Measurements from ENCODE around the gene ZNF318.
"Not testable (repeated sequence)": the region's sequence is repeated elsewhere in the genome, so short reads cannot be mapped to it uniquely, and the experiment has no call there.

ZNF318 gene

GRCh38 chr6:43361269-43361668 is 8.2 kb downstream of the ZNF318 start:
- no peak overlapping the region for H3K27ac ChIP-seq (ENCODE audit: insufficient read depth in 1 of 2, low read depth in 1 of 2, low read length in 2 of 2, poor library complexity in 1 of 2, severe bottlenecking in 2 of 2)
- no peaks in the 10 kb centered on the region for H3K9me3 ChIP-seq (ENCODE audit: control extremely low read depth in 1 of 5, control insufficient read depth in 4 of 5, insufficient read depth in 2 of 5, low read depth in 1 of 5, low read length in 4 of 5)
- H3K27me3 ChIP-seq (replicated peaks in 2 of 5; ENCODE audit: control insufficient read depth in 4 of 5, insufficient read depth in 5 of 5, low read length in 4 of 5) = no peaks in the 10 kb centered on the region
- WGBS (ENCODE audit: insufficient coverage) = no CpG with 5 or more reads among the region's 2 CpGs
- no peak overlapping the region for H3K4me3 ChIP-seq (ENCODE audit: control insufficient read depth in 1 of 7, extremely low read depth in 1 of 7, insufficient read depth in 4 of 7, low read depth in 2 of 7, low read length in 6 of 7)
- H3K36me3 ChIP-seq (ENCODE audit: control insufficient read depth in 4 of 4, insufficient read depth in 4 of 4, low read length in 3 of 4) = peaks cover 10 to 47% (median 30%) of the 10 kb centered on the region in 4 experiments
- H3K4me1 ChIP-seq (ENCODE audit: control extremely low read depth in 1 of 4, control insufficient read depth in 4 of 4, insufficient read depth in 4 of 4, low read length in 3 of 4) = no peaks in the 10 kb centered on the region
- ChIA-PET POLR2A (no interaction called here), CTCF (interaction anchor here (0.6 to 1.2 kb wide), 6 partner anchors 14 to 147 kb away, joined by 3 to 6 read pairs (median 4); no protein-coding TSS in a partner anchor)
- no peak for DNase-seq

- no peaks in the 10 kb centered on the region for H3K4me1 ChIP-seq (ENCODE audit: control extremely low read depth in 1 of 4, control insufficient read depth in 4 of 4, insufficient read depth in 4 of 4, low read length in 3 of 4)
- ChIA-PET POLR2A (no interaction called here), CTCF (interaction anchor here (1.0 to 5.7 kb wide), 4 partner anchors 8 to 52 kb away, joined by 3 to 33 read pairs (median 4); partner anchors contain the start of gene CRIP3)
- no peak for DNase-seq
- H3K27ac ChIP-seq (ENCODE audit: insufficient read depth in 1 of 2, low read depth in 1 of 2, low read length in 2 of 2, poor library complexity in 1 of 2, severe bottlenecking in 2 of 2) = no peak overlapping the region
- no peak overlapping the region for H3K4me3 ChIP-seq (ENCODE audit: control insufficient read depth in 1 of 7, extremely low read depth in 1 of 7, insufficient read depth in 4 of 7, low read depth in 2 of 7, low read length in 6 of 7)
- H3K27me3 ChIP-seq (replicated peaks in 2 of 5; ENCODE audit: control insufficient read depth in 4 of 5, insufficient read depth in 5 of 5, low read length in 4 of 5) = no peaks in the 10 kb centered on the region
- H3K9me3 ChIP-seq (ENCODE audit: control extremely low read depth in 1 of 5, control insufficient read depth in 4 of 5, insufficient read depth in 2 of 5, low read depth in 1 of 5, low read length in 4 of 5) = no peaks in the 10 kb centered on the region
- 100% methylated on average over 1 of the region's 1 CpG for WGBS (ENCODE audit: insufficient coverage)
- H3K36me3 ChIP-seq (ENCODE audit: control insufficient read depth in 4 of 4, insufficient read depth in 4 of 4, low read length in 3 of 4) = peaks cover 21 to 51% (median 37%) of the 10 kb centered on the region in 4 experiments
Observed at GRCh38 chr6:43359831-43360230, 9.6 kb downstream of the ZNF318 start.

- Histone ChIP-seq H3K27ac (ENCODE audit: insufficient read depth in 1 of 2, low read depth in 1 of 2, low read length in 2 of 2, poor library complexity in 1 of 2, severe bottlenecking in 2 of 2) (no peak overlapping the region), H3K36me3 (ENCODE audit: control insufficient read depth in 4 of 4, insufficient read depth in 4 of 4, low read length in 3 of 4) (peaks cover 25 to 52% (median 39%) of the 10 kb centered on the region in 4 experiments), H3K27me3 (replicated peaks in 2 of 5; ENCODE audit: control insufficient read depth in 4 of 5, insufficient read depth in 5 of 5, low read length in 4 of 5) (no peaks in the 10 kb centered on the region), H3K4me3 (ENCODE audit: control insufficient read depth in 1 of 7, extremely low read depth in 1 of 7, insufficient read depth in 4 of 7, low read depth in 2 of 7, low read length in 6 of 7) (no peak overlapping the region), H3K4me1 (ENCODE audit: control extremely low read depth in 1 of 4, control insufficient read depth in 4 of 4, insufficient read depth in 4 of 4, low read length in 3 of 4) (no peaks in the 10 kb centered on the region), H3K9me3 (ENCODE audit: control extremely low read depth in 1 of 5, control insufficient read depth in 4 of 5, insufficient read depth in 2 of 5, low read depth in 1 of 5, low read length in 4 of 5) (no peaks in the 10 kb centered on the region)
- no peak for DNase-seq
- ChIA-PET CTCF (interaction anchor here (1.0 to 5.7 kb wide), 4 partner anchors 8 to 51 kb away, joined by 3 to 33 read pairs (median 4); partner anchors contain the start of gene CRIP3), POLR2A (no interaction called here)
Observed at GRCh38 chr6:43359381-43359780, 10.1 kb downstream of the ZNF318 start.

GRCh38 chr6:43355862-43356590 is 13.4 kb downstream of the ZNF318 start:
- H3K27me3 ChIP-seq (replicated peaks in 2 of 5; ENCODE audit: control insufficient read depth in 4 of 5, insufficient read depth in 5 of 5, low read length in 4 of 5) = no peaks in the 10 kb centered on the region
- DNase-seq = peak; percentile 19 to 60 (median 53)
- H3K36me3 ChIP-seq (ENCODE audit: control insufficient read depth in 4 of 4, insufficient read depth in 4 of 4, low read length in 3 of 4) = peaks cover 30 to 39% (median 34%) of the 10 kb centered on the region in 4 experiments

GRCh38 chr6:43351951-43352350 is 17.5 kb downstream of the ZNF318 start:
- peaks cover 27 to 43% (median 34%) of the 10 kb centered on the region in 4 experiments for H3K36me3 ChIP-seq (ENCODE audit: control insufficient read depth in 4 of 4, insufficient read depth in 4 of 4, low read length in 3 of 4)
- CTCF ChIA-PET = interaction anchor here (0.9 to 1.2 kb wide), 2 partner anchors 8 to 16 kb away, joined by 3 read pairs; no protein-coding TSS in a partner anchor
- POLR2A ChIA-PET; H3K9me3 ChIP-seq (ENCODE audit: control extremely low read depth in 1 of 5, control insufficient read depth in 4 of 5, insufficient read depth in 2 of 5, low read depth in 1 of 5, low read length in 4 of 5); DNase-seq; H3K27me3 ChIP-seq (replicated peaks in 2 of 5; ENCODE audit: control insufficient read depth in 4 of 5, insufficient read depth in 5 of 5, low read length in 4 of 5); H3K4me3 ChIP-seq (ENCODE audit: control insufficient read depth in 1 of 7, extremely low read depth in 1 of 7, insufficient read depth in 4 of 7, low read depth in 2 of 7, low read length in 6 of 7); H3K4me1 ChIP-seq (ENCODE audit: control extremely low read depth in 1 of 4, control insufficient read depth in 4 of 4, insufficient read depth in 4 of 4, low read length in 3 of 4); H3K27ac ChIP-seq (ENCODE audit: insufficient read depth in 1 of 2, low read depth in 1 of 2, low read length in 2 of 2, poor library complexity in 1 of 2, severe bottlenecking in 2 of 2): not testable (repeated sequence)
- 100% methylated on average over 5 of the region's 5 CpGs for WGBS (ENCODE audit: insufficient coverage)

More at GRCh38 chr6:43355862-43356590, 13.4 kb downstream of the ZNF318 start:
- no peaks in the 10 kb centered on the region for H3K4me1 ChIP-seq (ENCODE audit: control extremely low read depth in 1 of 4, control insufficient read depth in 4 of 4, insufficient read depth in 4 of 4, low read length in 3 of 4)
- no peaks in the 10 kb centered on the region for H3K9me3 ChIP-seq (ENCODE audit: control extremely low read depth in 1 of 5, control insufficient read depth in 4 of 5, insufficient read depth in 2 of 5, low read depth in 1 of 5, low read length in 4 of 5)
- POLR2A ChIA-PET = no interaction called here
- WGBS (ENCODE audit: insufficient coverage) = 100% methylated on average over 1 of the region's 2 CpGs
- CTCF ChIA-PET = interaction anchor here (1.0 to 5.7 kb wide), 9 partner anchors 11 to 127 kb away, joined by 3 to 33 read pairs (median 5); partner anchors contain the start of gene DNPH1
- no peak overlapping the region for H3K27ac ChIP-seq (ENCODE audit: insufficient read depth in 1 of 2, low read depth in 1 of 2, low read length in 2 of 2, poor library complexity in 1 of 2, severe bottlenecking in 2 of 2)
- H3K4me3 ChIP-seq (ENCODE audit: control insufficient read depth in 1 of 7, extremely low read depth in 1 of 7, insufficient read depth in 4 of 7, low read depth in 2 of 7, low read length in 6 of 7) = no peak overlapping the region

- POLR2A ChIA-PET = no interaction called here
Observed at GRCh38 chr6:43347444-43347843, 22.0 kb downstream of the ZNF318 start.

GRCh38 chr6:43347021-43347420 is 22.4 kb downstream of the ZNF318 start:
- 97% methylated on average over 3 of the region's 3 CpGs for WGBS (ENCODE audit: insufficient coverage)

More at GRCh38 chr6:43347444-43347843, 22.0 kb downstream of the ZNF318 start:
- CTCF ChIA-PET = no interaction called here
- Histone ChIP-seq H3K36me3 (ENCODE audit: control insufficient read depth in 4 of 4, insufficient read depth in 4 of 4, low read length in 3 of 4) (peaks cover 8 to 38% (median 25%) of the 10 kb centered on the region in 4 experiments), H3K4me1 (ENCODE audit: control extremely low read depth in 1 of 4, control insufficient read depth in 4 of 4, insufficient read depth in 4 of 4, low read length in 3 of 4) (no peaks in the 10 kb centered on the region), H3K4me3 (ENCODE audit: control insufficient read depth in 1 of 7, extremely low read depth in 1 of 7, insufficient read depth in 4 of 7, low read depth in 2 of 7, low read length in 6 of 7) (no peak overlapping the region), H3K27me3 (replicated peaks in 2 of 5; ENCODE audit: control insufficient read depth in 4 of 5, insufficient read depth in 5 of 5, low read length in 4 of 5) (no peaks in the 10 kb centered on the region), H3K27ac (ENCODE audit: insufficient read depth in 1 of 2, low read depth in 1 of 2, low read length in 2 of 2, poor library complexity in 1 of 2, severe bottlenecking in 2 of 2) (no peak overlapping the region), H3K9me3 (ENCODE audit: control extremely low read depth in 1 of 5, control insufficient read depth in 4 of 5, insufficient read depth in 2 of 5, low read depth in 1 of 5, low read length in 4 of 5) (no peaks in the 10 kb centered on the region)
- 100% methylated on average over 3 of the region's 3 CpGs for WGBS (ENCODE audit: insufficient coverage)
- DNase-seq = no peak

More at GRCh38 chr6:43347021-43347420, 22.4 kb downstream of the ZNF318 start:
- ChIA-PET POLR2A (interaction anchor here (0.6 kb wide), 1 partner anchor 1423 kb away, joined by 3 read pairs; no protein-coding TSS in a partner anchor), CTCF (no interaction called here)
- Histone ChIP-seq H3K36me3 (ENCODE audit: control insufficient read depth in 4 of 4, insufficient read depth in 4 of 4, low read length in 3 of 4) (peaks cover 8 to 42% (median 23%) of the 10 kb centered on the region in 4 experiments), H3K4me3 (ENCODE audit: control insufficient read depth in 1 of 7, extremely low read depth in 1 of 7, insufficient read depth in 4 of 7, low read depth in 2 of 7, low read length in 6 of 7) (no peak overlapping the region), H3K27ac (ENCODE audit: insufficient read depth in 1 of 2, low read depth in 1 of 2, low read length in 2 of 2, poor library complexity in 1 of 2, severe bottlenecking in 2 of 2) (no peak overlapping the region), H3K4me1 (ENCODE audit: control extremely low read depth in 1 of 4, control insufficient read depth in 4 of 4, insufficient read depth in 4 of 4, low read length in 3 of 4) (no peaks in the 10 kb centered on the region), H3K9me3 (ENCODE audit: control extremely low read depth in 1 of 5, control insufficient read depth in 4 of 5, insufficient read depth in 2 of 5, low read depth in 1 of 5, low read length in 4 of 5) (no peaks in the 10 kb centered on the region), H3K27me3 (replicated peaks in 2 of 5; ENCODE audit: control insufficient read depth in 4 of 5, insufficient read depth in 5 of 5, low read length in 4 of 5) (no peaks in the 10 kb centered on the region)
- DNase-seq = no peak

All from common myeloid progenitor, CD34-positive (primary cell).